ENCODE results near the gene VWA5B2.
A peak's percentile ranks its signal among the peaks of the same experiment; 100 is the strongest.

Gene VWA5B2

DNA sequence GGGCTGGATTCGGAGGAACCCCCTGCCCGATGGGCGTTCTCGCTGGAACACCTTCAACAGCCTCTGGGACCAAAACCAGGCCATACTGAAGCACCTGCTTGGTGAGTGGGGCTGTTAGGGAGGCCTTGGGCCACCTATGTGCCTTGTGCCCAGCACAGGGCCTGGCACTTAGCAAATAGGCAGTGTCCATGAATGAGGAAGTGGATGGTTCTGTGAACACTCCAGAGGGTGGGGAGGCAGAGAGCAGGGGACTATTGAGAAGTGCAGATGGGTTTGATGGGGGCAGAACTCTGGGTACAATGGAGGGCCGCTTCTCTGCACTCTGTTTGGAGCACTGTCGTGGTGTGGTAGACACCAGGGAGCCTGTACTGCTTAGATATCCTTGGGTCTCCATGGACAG, 48.0 kb downstream of the VWA5B2 start:
- no peak for TF ChIP-seq CTCF (IDR thresholded peaks at IDR 0.05; ENCODE audit: extremely low read depth, insufficient read depth, missing control alignments)
- DNase-seq (ENCODE audit: low spot score) = no peak
- in situ Hi-C loops (cut with MboI; ENCODE audit: low pct_unique_long_range_greater_than_20kb, low sequenced_read_pairs, unreplicated experiment) = no loop called here

- DNase-seq (ENCODE audit: low spot score) = no peak
- in situ Hi-C loops (cut with MboI; ENCODE audit: low pct_unique_long_range_greater_than_20kb, low sequenced_read_pairs, unreplicated experiment) = no loop called here
- TF ChIP-seq CTCF (IDR thresholded peaks at IDR 0.05; ENCODE audit: extremely low read depth, insufficient read depth, missing control alignments) = no peak
Measured at GRCh38 chr3:184282941-184283340, 53.6 kb downstream of the VWA5B2 start.

DNA sequence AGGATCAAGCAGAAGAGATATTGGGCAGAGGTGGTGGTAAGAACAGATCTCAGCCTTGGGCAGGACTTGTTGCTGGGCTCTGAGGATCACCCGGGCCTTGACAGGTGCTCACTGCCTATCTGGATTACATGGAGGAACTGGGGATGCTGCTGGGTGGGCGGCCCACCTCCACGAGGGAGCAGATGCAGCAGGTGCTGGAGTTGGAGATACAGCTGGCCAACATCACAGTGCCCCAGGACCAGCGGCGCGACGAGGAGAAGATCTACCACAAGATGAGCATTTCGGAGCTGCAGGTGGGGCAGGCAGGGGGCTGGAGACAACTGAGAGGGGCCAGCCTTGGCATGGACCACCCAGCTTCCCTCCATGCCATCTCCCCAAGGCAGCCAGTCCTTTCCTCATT, 54.3 kb downstream of the VWA5B2 start:
- no peak for TF ChIP-seq CTCF (IDR thresholded peaks at IDR 0.05; ENCODE audit: extremely low read depth, insufficient read depth, missing control alignments)
- in situ Hi-C loops (cut with MboI; ENCODE audit: low pct_unique_long_range_greater_than_20kb, low sequenced_read_pairs, unreplicated experiment) = no loop called here
- DNase-seq (ENCODE audit: low spot score) = no peak

DNA sequence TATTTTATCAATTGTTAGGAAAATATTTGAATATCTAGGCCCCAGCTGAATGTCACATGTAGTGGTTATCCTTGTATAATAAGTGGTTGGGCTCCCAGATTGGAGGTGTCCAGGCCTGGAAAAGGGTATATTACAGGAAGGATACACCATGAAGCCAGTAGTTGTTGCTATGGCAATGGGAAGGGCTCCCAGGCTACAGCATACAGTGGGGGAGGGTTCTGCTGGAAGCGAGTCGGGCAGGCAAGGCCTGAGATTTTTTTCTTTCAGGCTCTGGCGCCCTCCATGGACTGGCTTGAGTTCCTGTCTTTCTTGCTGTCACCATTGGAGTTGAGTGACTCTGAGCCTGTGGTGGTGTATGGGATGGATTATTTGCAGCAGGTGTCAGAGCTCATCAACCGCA, 55.3 kb downstream of the VWA5B2 start:
- TF ChIP-seq CTCF (IDR thresholded peaks at IDR 0.05; ENCODE audit: extremely low read depth, insufficient read depth, missing control alignments) = peak; percentile 35
- in situ Hi-C loops (cut with MboI; ENCODE audit: low pct_unique_long_range_greater_than_20kb, low sequenced_read_pairs, unreplicated experiment) = no loop called here
- peak; percentile 49 for DNase-seq (ENCODE audit: low spot score)

GRCh38 chr3:184289426-184289938, 60.1 kb downstream of the VWA5B2 start:
- peak; percentile 86 for DNase-seq (ENCODE audit: low spot score)
- peak; percentile 56 for TF ChIP-seq CTCF (IDR thresholded peaks at IDR 0.05; ENCODE audit: extremely low read depth, insufficient read depth, missing control alignments)
- in situ Hi-C loops (cut with MboI; ENCODE audit: low pct_unique_long_range_greater_than_20kb, low sequenced_read_pairs, unreplicated experiment) = no loop called here

- in situ Hi-C loops (cut with MboI; ENCODE audit: low pct_unique_long_range_greater_than_20kb, low sequenced_read_pairs, unreplicated experiment) = no loop called here
- TF ChIP-seq CTCF (IDR thresholded peaks at IDR 0.05; ENCODE audit: extremely low read depth, insufficient read depth, missing control alignments) = no peak
- DNase-seq (ENCODE audit: low spot score) = no peak
Measured at GRCh38 chr3:184290331-184290730, 60.9 kb downstream of the VWA5B2 start.
